NCI-H1694 (cell line): ENCODE data around the gene TRPT1.

Source experiments
- DNase-seq: peaks from one replicate; lab custom pipeline; 2025; lab: John Stamatoyannopoulos, UW

TRPT1 gene

GRCh38 chr11:64225608-64226506 is at the start of gene TRPT1, which contains the start of gene NUDT22:
TRPT1 (minus strand) TSS chr11:64226186; CDS start chr11:64225860, 326 bp downstream.
NUDT22 (plus strand) TSS chr11:64226274; CDS start chr11:64226653, 379 bp downstream.
- DNase-seq: peak; percentile 58

DNA sequence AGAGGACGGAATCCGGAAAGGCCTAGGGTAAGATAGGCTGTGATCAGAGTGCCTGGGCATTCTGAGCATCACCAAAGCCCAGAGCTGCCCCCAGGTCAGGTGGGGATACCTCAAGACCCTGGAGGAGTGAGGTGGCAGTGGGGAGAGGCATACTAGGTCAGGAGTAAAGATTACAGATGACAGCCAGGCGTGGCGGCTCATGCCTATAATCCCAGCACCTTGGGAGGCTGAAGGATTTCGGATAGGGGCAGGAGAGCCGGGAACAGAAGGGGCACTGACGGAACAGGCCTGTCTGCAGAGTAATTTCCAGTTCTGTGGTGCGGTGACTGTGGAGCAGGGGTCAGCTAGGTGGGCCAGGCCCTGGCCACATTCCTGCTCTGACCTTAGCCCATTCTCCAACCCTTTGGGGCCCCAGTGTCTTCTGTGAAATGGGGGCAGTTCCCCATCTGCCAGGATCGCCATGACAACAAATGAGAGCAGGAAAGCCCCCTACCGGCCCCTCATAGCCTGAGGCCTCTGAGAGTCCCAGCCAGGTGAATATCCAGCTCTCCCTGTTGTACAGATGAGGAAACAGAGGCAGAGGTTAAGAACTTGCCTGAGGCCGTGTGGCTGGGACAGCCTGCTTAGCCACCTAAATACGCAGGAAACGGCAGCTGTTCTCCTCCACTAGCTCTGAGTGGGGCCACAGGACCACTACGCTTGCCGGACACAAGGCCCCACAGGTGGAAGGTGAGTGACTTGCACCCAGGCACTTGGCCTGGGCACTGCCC is 49.2 kb upstream of the TRPT1 start:
- no peak for DNase-seq

GRCh38 chr11:64269540-64270220 is 43.7 kb upstream of the TRPT1 start:
- DNase-seq: peak; percentile 98

DNA sequence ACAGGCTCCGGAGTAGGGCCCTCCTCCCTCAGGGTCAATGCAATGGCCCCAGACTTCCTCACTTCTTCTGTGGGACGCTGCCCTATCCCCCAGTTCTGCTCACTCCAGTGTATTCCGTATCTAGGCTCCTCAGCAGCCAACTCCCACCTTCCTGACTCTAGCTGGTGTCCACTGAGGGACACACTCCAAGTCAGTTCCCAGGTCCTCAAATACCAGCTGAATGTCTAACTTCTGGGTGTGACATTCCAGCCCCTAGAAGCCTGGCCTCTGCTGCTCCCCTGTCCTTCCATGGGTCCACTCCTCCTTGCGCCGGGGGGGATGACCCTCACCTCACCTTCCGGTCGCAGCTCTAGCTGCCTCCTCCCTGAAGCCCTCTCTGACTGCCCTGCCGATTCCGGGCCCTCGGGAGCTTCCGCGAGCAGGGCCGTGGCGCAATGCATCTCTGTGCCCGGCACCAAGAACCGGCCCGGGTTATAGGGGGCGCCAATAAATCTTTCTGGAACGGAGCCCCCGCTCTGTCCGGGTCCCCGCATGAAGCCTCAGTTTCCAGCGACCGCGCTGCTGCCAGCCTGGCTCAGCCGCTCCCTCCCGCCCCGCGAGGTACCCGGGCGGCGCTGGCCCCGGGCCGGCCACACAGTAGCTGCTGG is 43.0 kb upstream of the TRPT1 start:
- DNase-seq: no peak

DNA sequence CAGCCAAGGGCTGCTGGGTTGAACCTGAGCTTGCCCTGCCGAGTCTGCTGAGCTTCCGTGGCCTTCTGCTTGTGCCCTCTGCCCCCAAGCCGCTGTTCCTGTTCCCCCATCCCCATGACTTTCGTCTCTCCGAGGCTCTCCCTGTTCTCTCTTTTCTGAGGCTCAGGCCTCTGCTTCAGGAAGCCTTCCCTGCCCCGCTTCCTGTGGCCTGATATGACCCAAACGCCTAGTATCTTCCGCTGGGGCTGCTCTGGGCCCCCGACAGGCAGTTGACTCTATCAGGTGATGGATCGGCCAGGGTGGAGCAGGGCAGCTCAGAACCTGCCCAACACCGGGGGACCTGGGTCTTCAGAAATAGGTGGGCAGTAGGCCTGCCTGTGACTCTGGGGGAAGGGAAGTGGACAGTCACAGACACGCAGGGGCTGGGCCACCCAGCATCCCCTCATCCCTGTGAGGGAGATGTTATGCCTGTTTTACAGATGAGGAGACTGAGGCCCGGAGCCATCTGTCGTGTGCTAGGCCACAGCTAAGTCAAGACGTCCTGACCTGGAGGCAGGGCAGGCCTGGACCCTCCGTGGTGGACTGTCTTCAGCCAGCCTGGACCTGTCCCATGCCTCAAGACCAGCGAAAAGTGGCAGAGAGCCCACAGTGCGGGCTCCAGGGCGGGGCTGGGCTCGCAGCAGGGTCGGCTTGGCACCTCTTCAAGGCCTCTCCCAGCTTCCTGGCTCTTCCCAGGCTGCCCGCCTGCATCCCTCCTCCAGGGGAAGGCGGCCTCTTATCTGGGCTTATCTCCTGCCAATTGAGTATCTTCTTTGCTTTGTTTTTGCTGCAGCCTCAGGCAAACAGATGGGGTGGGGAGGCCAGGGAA is 42.3 kb upstream of the TRPT1 start:
- no peak for DNase-seq

- DNase-seq: no peak
Measured at GRCh38 chr11:64267207-64267945, 41.4 kb upstream of the TRPT1 start.

DNA sequence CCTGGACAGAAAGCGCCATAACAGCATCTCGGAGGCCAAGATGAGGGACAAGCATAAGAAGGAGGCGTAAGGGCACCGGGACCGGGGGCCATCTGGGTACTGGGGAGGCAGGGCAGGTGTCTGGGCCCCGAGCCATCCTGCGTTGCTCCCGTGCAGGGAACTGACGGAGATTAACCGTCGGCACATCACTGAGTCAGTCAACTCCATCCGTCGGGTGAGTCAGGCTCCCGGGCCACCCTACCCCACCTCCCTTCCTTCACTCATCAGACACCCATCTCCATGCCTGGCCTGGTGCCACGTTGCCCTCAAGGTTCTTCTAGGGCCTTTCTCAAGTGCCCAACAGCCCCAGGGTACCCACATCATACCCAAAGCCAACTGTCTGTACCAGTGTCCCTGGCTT is 40.4 kb upstream of the TRPT1 start:
- no peak for DNase-seq

- DNase-seq: no peak
Measured at GRCh38 chr11:64265176-64266160, 39.5 kb upstream of the TRPT1 start.

- no peak for DNase-seq
Measured at GRCh38 chr11:64264371-64264852, 38.4 kb upstream of the TRPT1 start.

GRCh38 chr11:64263947-64264317 is 37.9 kb upstream of the TRPT1 start:
- no peak for DNase-seq

- DNase-seq: no peak
Measured at GRCh38 chr11:64263021-64263946, 37.3 kb upstream of the TRPT1 start.

GRCh38 chr11:64262271-64263002 is 36.5 kb upstream of the TRPT1 start:
- DNase-seq: no peak

- DNase-seq: no peak
Measured at GRCh38 chr11:64261556-64262080, 35.6 kb upstream of the TRPT1 start.

DNA sequence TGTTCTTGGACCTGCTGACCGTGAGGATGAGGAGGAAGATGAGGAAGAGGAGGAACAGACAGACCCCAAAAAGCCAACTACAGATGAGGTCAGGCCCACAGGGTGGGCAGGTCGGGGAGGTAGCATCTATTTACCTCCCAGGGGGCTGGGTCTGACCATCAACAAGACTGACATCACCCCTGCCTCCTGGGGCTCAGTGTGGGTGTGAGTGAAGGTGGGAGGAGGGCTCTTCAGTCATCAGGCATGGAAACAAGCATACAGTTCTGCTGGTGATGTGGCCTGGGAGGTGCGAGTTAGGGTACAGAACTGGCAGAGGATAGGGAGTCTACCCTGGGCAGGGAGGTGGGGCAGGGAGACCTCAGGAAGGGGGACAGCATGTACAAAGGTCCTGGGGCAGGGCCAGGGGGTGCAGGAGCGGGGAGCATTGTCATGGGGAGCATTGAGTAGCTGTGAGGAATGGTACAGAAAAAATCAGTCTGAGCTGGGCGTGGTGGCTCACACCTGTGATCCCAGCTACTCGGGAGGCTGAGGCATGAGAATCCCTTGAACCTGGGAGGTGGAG is 34.2 kb upstream of the TRPT1 start:
- DNase-seq: no peak

- no peak for DNase-seq
Measured at GRCh38 chr11:64259533-64260067, 33.6 kb upstream of the TRPT1 start.

- no peak for DNase-seq
Measured at GRCh38 chr11:64258946-64259532, 33.1 kb upstream of the TRPT1 start.
